H1 (cell line): ENCODE results near the gene LYPD6B. TPM values are rescaled to one million over a fixed set of nuclear protein-coding genes. Genes with fewer than 3 reads are reported as not detected.
A peak's percentile ranks its signal among the peaks of the same experiment; 100 is the strongest.

ENCODE experiments used
- CTCF ChIA-PET: fragments of 300-600 bp; sonication (Branson Sonifier 250); formaldehyde crosslinking; loops from one replicate; lab custom pipeline; 2021; ENCODE audit not compliant: partially characterized antibody; lab: Charles Lee
- POLR2A ChIA-PET: fragments of 300-600 bp; sonication (Branson Sonifier 250); formaldehyde crosslinking; loops from one replicate; lab custom pipeline; 2021; ENCODE audit warnings: inconsistent platforms; ENCODE audit not compliant: partially characterized antibody; lab: Charles Lee
- DNase-seq, 2 experiments: peaks; one replicate each; pipeline versions ENCODE4 v3.0.0 to v3.0.0-alpha.2; 2010 to 2022; ENCODE audit warnings: low spot score in 2 of 2, low read depth in 1 of 2, mixed read lengths in 1 of 2
- FAIRE-seq: peaks from 2 replicates; lab custom pipeline; 2011; peaks lifted over from hg19 to GRCh38; lab: Jason Lieb, UNC
- H2AFZ ChIP-seq: 2 replicates; pipeline ENCODE4 v1.8.1; 2012; ENCODE audit warnings: low read length, inconsistent platforms
- H2AK5ac ChIP-seq: 2 replicates; pipeline ENCODE4 v1.6.1; 2013; ENCODE audit warnings: low read depth, low read length
- H2BK120ac ChIP-seq: replicated peaks from 2 replicates; pipeline ENCODE3; 2013; ENCODE audit warnings: low read depth, low read length, inconsistent platforms
- H2BK12ac ChIP-seq: 2 replicates; pipeline ENCODE4 v1.6.1; 2013; ENCODE audit warnings: low read depth, low read length
- H2BK15ac ChIP-seq: 2 replicates; pipeline ENCODE4 v1.6.1; 2013; ENCODE audit warnings: low read length
- H2BK20ac ChIP-seq: 2 replicates; pipeline ENCODE4 v1.6.1; 2013; ENCODE audit warnings: low read length
- H2BK5ac ChIP-seq: 2 replicates; pipeline ENCODE4 v1.6.1; 2013; ENCODE audit warnings: low read depth, low read length
- H3K14ac ChIP-seq: 2 replicates; pipeline ENCODE4 v1.6.1; 2013; ENCODE audit warnings: inconsistent platforms; ENCODE audit not compliant: insufficient read length
- H3K18ac ChIP-seq: 2 replicates; pipeline ENCODE4 v1.6.1; 2013; ENCODE audit warnings: low read length; ENCODE audit errors: extremely low read depth
- H3K23ac ChIP-seq: 2 replicates; pipeline ENCODE4 v1.6.1; 2013; ENCODE audit warnings: inconsistent platforms; ENCODE audit not compliant: insufficient read length
- H3K23me2 ChIP-seq: 2 replicates; pipeline ENCODE4 v1.6.1; 2013; ENCODE audit warnings: low read depth, low read length
- H3K27ac ChIP-seq: 2 replicates; pipeline ENCODE4 v1.6.1; 2011; ENCODE audit warnings: low read depth, low read length, inconsistent platforms
- H3K27me3 ChIP-seq, 4 experiments: replicated peaks in 1 of 4; 1 replicate in 1 of 4; 2 replicates in 3 of 4; pipeline versions ENCODE4 v1.6.1 to v1.8.1; 2011 to 2013; ENCODE audit warnings: low read length in 3 of 4, mild to moderate bottlenecking in 3 of 4, inconsistent platforms in 2 of 4, mixed read lengths in 2 of 4, moderate library complexity in 1 of 4; ENCODE audit not compliant: control insufficient read depth in 3 of 4, insufficient read depth in 3 of 4; ENCODE audit errors: extremely low read depth in 1 of 4
- H3K36me3 ChIP-seq, 4 experiments: 2 replicates each; pipeline versions ENCODE4 v1.6.1 to v1.8.1; 2011 to 2013; ENCODE audit warnings: mild to moderate bottlenecking in 4 of 4, low read length in 3 of 4, moderate library complexity in 2 of 4, control low read depth in 1 of 4, inconsistent platforms in 1 of 4; ENCODE audit not compliant: insufficient read depth in 4 of 4, control insufficient read depth in 2 of 4
- H3K4ac ChIP-seq: replicated peaks from 2 replicates; pipeline ENCODE3; 2013; ENCODE audit warnings: low read length, low read depth, mixed read lengths, inconsistent platforms; ENCODE audit not compliant: insufficient read length
- H3K4me1 ChIP-seq, 4 experiments: replicated peaks in 1 of 4; 1 replicate in 1 of 4; 2 replicates in 3 of 4; pipeline versions ENCODE4 v1.6.1 to v1.8.1; 2011 to 2013; ENCODE audit warnings: low read length in 3 of 4, inconsistent platforms in 2 of 4, mixed read lengths in 1 of 4; ENCODE audit not compliant: insufficient read depth in 4 of 4, control insufficient read depth in 3 of 4
- H3K4me2 ChIP-seq, 2 experiments: 2 replicates each; pipeline versions ENCODE4 v1.6.1 to v1.8.1; 2011 to 2013; ENCODE audit warnings: low read depth in 2 of 2, low read length in 2 of 2, control low read depth in 1 of 2, inconsistent platforms in 1 of 2, mild to moderate bottlenecking in 1 of 2; ENCODE audit not compliant: insufficient read depth in 1 of 2
- H3K4me3 ChIP-seq, 4 experiments: fragments of 200-600, 300-600 bp in 1 of 4; sonication (generic), shearing (Covaris generic), sonication (Bioruptor Twin) in 1 of 4; 2 replicates each; pipeline versions ENCODE4 v1.5.1 to v1.8.1; 2011 to 2016; ENCODE audit warnings: low read length in 4 of 4, low read depth in 3 of 4, control low read depth in 2 of 4, inconsistent platforms in 2 of 4, mild to moderate bottlenecking in 2 of 4, mixed read lengths in 1 of 4, moderate library complexity in 1 of 4; ENCODE audit not compliant: insufficient read depth in 2 of 4; ENCODE audit errors: extremely low read depth in 1 of 4
- H3K56ac ChIP-seq: replicated peaks from 2 replicates; pipeline ENCODE3; 2013; ENCODE audit warnings: low read depth, mild to moderate bottlenecking, mixed read lengths, low read length, inconsistent platforms; ENCODE audit not compliant: insufficient read length
- H3K79me1 ChIP-seq: 2 replicates; pipeline ENCODE4 v1.6.1; 2013; ENCODE audit warnings: low read depth, low read length, control low read depth
- H3K79me2 ChIP-seq, 2 experiments: 2 replicates each; pipeline versions ENCODE4 v1.6.1 to v1.8.1; 2012 to 2013; ENCODE audit warnings: low read length in 2 of 2, mild to moderate bottlenecking in 2 of 2, inconsistent platforms in 1 of 2; ENCODE audit not compliant: insufficient read depth in 2 of 2, control insufficient read depth in 1 of 2
- H3K9ac ChIP-seq, 4 experiments: replicated peaks in 1 of 4; 1 replicate in 1 of 4; 2 replicates in 3 of 4; pipeline versions ENCODE4 v1.6.1 to v1.8.1; 2011 to 2013; ENCODE audit warnings: low read depth in 3 of 4, low read length in 3 of 4, control low read depth in 2 of 4, mild to moderate bottlenecking in 2 of 4, moderate library complexity in 2 of 4, inconsistent platforms in 1 of 4; ENCODE audit errors: extremely low read depth in 1 of 4
- H3K9me3 ChIP-seq, 2 experiments: 2 replicates each; pipeline versions ENCODE4 v1.6.1 to v1.8.1; 2012 to 2013; ENCODE audit warnings: mild to moderate bottlenecking in 2 of 2, moderate library complexity in 2 of 2, control low read depth in 1 of 2, inconsistent platforms in 1 of 2, low read depth in 1 of 2, low read length in 1 of 2, mixed read lengths in 1 of 2; ENCODE audit not compliant: insufficient read depth in 2 of 2
- H4K20me1 ChIP-seq, 2 experiments: replicated peaks in 1 of 2; 2 replicates each; pipeline versions ENCODE3 to v1.8.1; 2011 to 2013; ENCODE audit warnings: inconsistent platforms in 2 of 2, low read length in 2 of 2, mild to moderate bottlenecking in 1 of 2; ENCODE audit not compliant: insufficient read depth in 2 of 2, control insufficient read depth in 1 of 2
- H4K5ac ChIP-seq: 2 replicates; pipeline ENCODE4 v1.6.1; 2013; ENCODE audit warnings: low read length, low read depth, mixed read lengths, inconsistent platforms; ENCODE audit not compliant: insufficient read length
- H4K8ac ChIP-seq: 2 replicates; pipeline ENCODE4 v1.8.0; 2013; ENCODE audit warnings: mild to moderate bottlenecking, moderate library complexity, low read length, inconsistent platforms; ENCODE audit not compliant: insufficient read depth; ENCODE audit errors: extremely low read depth
- H4K91ac ChIP-seq: replicated peaks from 2 replicates; pipeline ENCODE3; 2013; ENCODE audit warnings: low read length, mixed read lengths, inconsistent platforms; ENCODE audit not compliant: insufficient read length
- ATF2 ChIP-seq: IDR thresholded peaks from 2 replicates; pipeline ENCODE4 v1.6.1; 2012; ENCODE audit warnings: low read length, inconsistent platforms
- RBBP5 ChIP-seq: IDR thresholded peaks from 2 replicates; pipeline ENCODE4 v1.7.1; 2012; ENCODE audit warnings: low read depth, mild to moderate bottlenecking, inconsistent platforms, low read length, moderate library complexity, borderline replicate concordance
- YY1 ChIP-seq: IDR thresholded peaks from 2 replicates; pipeline ENCODE4 v1.6.1; 2011; ENCODE audit warnings: low read depth, mild to moderate bottlenecking, low read length
- WGBS, 2 experiments: shearing (Covaris generic) in 1 of 2; methylation state at CpG; one replicate each; pipeline versions ENCODE4 v1.1.6 to v1.1.7; 2013 to 2015; ENCODE audit warnings: low lambda C conversion rate in 2 of 2, mixed read lengths in 2 of 2, inconsistent platforms in 1 of 2, low coverage in 1 of 2, missing lambda C conversion rate in 1 of 2; ENCODE audit not compliant: insufficient replicate concordance in 2 of 2, insufficient coverage in 1 of 2, insufficient read length in 1 of 2; ENCODE audit errors: extremely low coverage in 1 of 2, missing lambda C conversion rate in 1 of 2; 5-methylcytosine and 5-hydroxymethylcytosine counted together
- polyA plus RNA-seq, 7 experiments: library from polyadenylated mRNA; depleted of rRNA in 3 of 7; stranded (reverse) in 5 of 7; unstranded in 2 of 7; fragments of >200 nt in 5 of 7; fragments of 200-250 nt in 2 of 7; gene quantifications; 1 replicate in 5 of 7; 2 replicates in 1 of 7; 4 replicates in 1 of 7; pipeline versions ENCODE4 v1.2.1 to v1.2.3, GENCODE V29; 2011 to 2013; ENCODE audit warnings: missing spikeins in 2 of 7, mixed read lengths in 2 of 7
- total RNA-seq: library from RNA; stranded (reverse); fragmentation: NEBNext Ultra II Directional; extraction: Animal tissue kit (Norgen Biotek cat#: 25700); gene quantifications from 2 replicates; pipeline ENCODE4 v1.2.1, GENCODE V29; 2021

Gene LYPD6B
- total and polyA plus RNA-seq, 2 of the 8 experiments (the other 6 are each of a cell fraction or from before 2014, with no cell fraction given) = 2.2 to 3.5 TPM

GRCh38 chr2:148999451-148999921 is 39.0 kb upstream of the LYPD6B start:
- 23% methylated on average over 6 of the region's 7 CpGs; no CpG with 5 or more reads in 1 of the 2 experiments for WGBS, 2 experiments
- Histone ChIP-seq H3K9ac (no peak overlapping the region; a peak in 1 of 7 replicates), H2BK5ac (peak overlapping the region; percentile 69; the same call in 1 of the 2 replicates), H3K4me3 (peak overlapping the region; percentile 4 to 46 (median 18); a peak in 5 of 8 replicates), H3K4me2 (peak overlapping the region; percentile 63 to 70), H3K9me3 (peaks cover 5 to 15% of the 10 kb centered on the region in 2 experiments; a peak in 3 of 4 replicates), H3K4me1 (peaks cover 6 to 26% (median 22%) of the 10 kb centered on the region in 4 experiments; a peak in 6 of 7 replicates), H2BK12ac (no peak overlapping the region), H2BK15ac (peak overlapping the region; percentile 48; the same call in 1 of the 2 replicates), H3K23me2 (peaks cover 3% of the 10 kb centered on the region; the same call in 1 of the 2 replicates), H3K23ac (no peak overlapping the region), H3K14ac (no peak overlapping the region), H2AFZ (no peak overlapping the region), H4K8ac (no peak overlapping the region), H4K20me1 (no peaks in the 10 kb centered on the region), H4K5ac (peak overlapping the region; percentile 1), H3K4ac (peak overlapping the region; percentile 40), H2AK5ac (no peak overlapping the region), H4K91ac (peak overlapping the region; percentile 90), H3K18ac (peak overlapping the region; percentile 72; the same call in 1 of the 2 replicates), H3K36me3 (peaks cover 7 to 33% (median 20%) of the 10 kb centered on the region in 4 experiments), H3K27ac (peak overlapping the region; percentile 11; the same call in 1 of the 2 replicates), H3K56ac (no peak overlapping the region), H3K79me2 (no peaks in the 10 kb centered on the region), H3K27me3 (no peaks in the 10 kb centered on the region), H2BK20ac (peak overlapping the region; percentile 68; the same call in 1 of the 2 replicates), H2BK120ac (peak overlapping the region; percentile 69), H3K79me1 (no peaks in the 10 kb centered on the region)
- DNase-seq = no peak
- FAIRE-seq = no peak
- TF ChIP-seq YY1 = peak; percentile 30; the same call in 1 of the 2 replicates
- no peak for TF ChIP-seq ATF2
- TF ChIP-seq RBBP5 = 0 out of 2 replicates have a peak, but pooled peaks have one; percentile 55
- CTCF ChIA-PET = interaction anchor here (0.9 to 2.5 kb wide), 3 partner anchors 14 to 18 kb away, joined by 3 to 14 read pairs (median 3); no protein-coding TSS in a partner anchor
- POLR2A ChIA-PET = no interaction called here
